Left lung (tissue), 10 donors: ENCODE results near the gene CISH. TPM values are rescaled to one million over a fixed set of nuclear protein-coding genes. Genes with fewer than 3 reads are reported as not detected.

Experiments used
- ATAC-seq: fragments of 200-7000 bp; cut with Tn5 transposase; one replicate; pipeline ENCODE4 v1.9.1; 2020; ENCODE audit warnings: moderate library complexity
- DNase-seq, 4 donors: peaks; one replicate each; pipeline ENCODE4 v3.0.0-alpha.2; 2013 to 2020
- H3K27ac ChIP-seq, 2 donors: fragments of 200-600 bp; sonication (generic) in 1 of 2; one replicate each; pipeline versions ENCODE4 v1.5.0 to v1.8.0; 2020 to 2021
- H3K27me3 ChIP-seq, 2 donors: fragments of 200-600 bp; sonication (generic) in 1 of 2; one replicate each; pipeline versions ENCODE4 v1.5.0 to v1.8.0; 2020 to 2021
- H3K36me3 ChIP-seq, 2 donors: fragments of 200-600 bp; sonication (generic) in 1 of 2; one replicate each; pipeline versions ENCODE4 v1.5.0 to v1.8.0; 2020 to 2021
- H3K4me1 ChIP-seq, 2 donors: fragments of 200-600 bp; one replicate each; pipeline ENCODE4 v1.8.0; 2021
- H3K4me3 ChIP-seq, 2 donors: fragments of 200-600 bp; sonication (generic) in 1 of 2; one replicate each; pipeline versions ENCODE4 v1.5.0 to v1.8.0; 2020 to 2021; ENCODE audit warnings: mild to moderate bottlenecking in 1 of 2
- H3K9me3 ChIP-seq, 2 donors: fragments of 200-600 bp; sonication (generic) in 1 of 2; one replicate each; pipeline versions ENCODE4 v1.5.0 to v1.8.0; 2020 to 2021
- intact Hi-C, 2 donors: fragments of 100-400 bp; cut with DNase I; formaldehyde crosslinking; loops; one replicate each; pipeline versions ENCODE4 v1.11.2 to v1.14.2; 2022
- polyA plus RNA-seq, 6 donors: library from polyadenylated mRNA; unstranded; fragments of 120-200 nt; gene quantifications; one replicate each; pipeline ENCODE4 v1.2.1, GENCODE V29; 2013; ENCODE audit not compliant: insufficient read length in 6 of 6
- total RNA-seq, 2 donors: library from RNA; stranded (reverse); fragmentation: NEBNext Ultra II Directional; extraction: Animal tissue kit (Norgen Biotek cat#: 25700); gene quantifications; one replicate each; pipeline ENCODE4 v1.2.1, GENCODE V29; 2021
- TF ChIP-seq, protein P1 (sequence below), 2 donors: fragments of 200-600 bp; sonication (generic) in 1 of 2; IDR thresholded peaks; one replicate each; pipeline versions ENCODE4 v1.5.0 to v1.8.0; 2021; ENCODE audit warnings: antibody characterized with exemption in 2 of 2
- donor health status: DM: no; HTN: yes; CAD: no.
- donor health status: DM: no; HTN: no; CAD: no.

The CISH gene
- total and polyA plus RNA-seq, 8 donors = 20.2 to 55.2 (median 26.5) TPM

DNA sequence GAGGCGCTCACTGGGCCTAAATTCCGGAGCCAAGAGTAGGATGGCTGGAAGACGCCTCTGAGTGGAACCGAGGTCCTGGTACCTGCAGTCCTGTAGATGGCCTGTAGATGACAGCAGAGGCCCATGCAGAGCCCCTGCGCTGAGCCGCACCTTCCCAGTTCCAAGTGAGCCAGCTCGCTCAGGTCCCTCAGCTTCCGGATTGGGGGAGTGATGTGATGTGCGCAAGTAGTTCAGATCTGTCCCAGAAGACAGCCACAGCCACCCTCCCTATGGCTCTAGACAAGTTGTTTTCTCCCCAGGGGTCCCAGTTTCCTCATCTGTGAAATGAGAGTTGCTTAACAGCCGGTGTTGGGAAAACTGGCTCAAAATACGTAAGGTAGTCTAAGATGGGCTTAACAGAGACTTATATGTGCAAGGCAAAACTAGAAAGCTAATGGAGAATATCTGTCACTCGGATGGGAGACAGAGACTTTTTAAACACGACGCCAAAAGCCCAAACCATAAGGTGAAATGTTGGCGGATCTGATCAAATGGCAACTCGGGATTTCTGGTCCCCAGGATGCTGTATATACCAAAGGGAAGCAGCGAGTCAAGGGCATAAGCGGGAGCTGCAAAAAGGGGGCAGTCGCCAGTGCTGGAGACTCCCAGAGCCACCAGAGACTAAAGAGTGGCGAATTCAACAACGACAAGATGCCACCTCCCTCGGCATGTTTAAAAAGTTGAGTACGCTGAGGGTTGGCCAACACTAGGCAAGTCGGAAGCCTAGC, 4.6 kb upstream of the CISH start:
- DNase-seq = peak; percentile 75 to 91 (median 84)
- intact Hi-C loops = no loop called here
- peak; percentile 64 for ATAC-seq
- peak overlapping the region; percentile 80 to 90 for H3K4me3 ChIP-seq
- no peaks in the 10 kb centered on the region for H3K36me3 ChIP-seq
- TF ChIP-seq, protein P1, sequence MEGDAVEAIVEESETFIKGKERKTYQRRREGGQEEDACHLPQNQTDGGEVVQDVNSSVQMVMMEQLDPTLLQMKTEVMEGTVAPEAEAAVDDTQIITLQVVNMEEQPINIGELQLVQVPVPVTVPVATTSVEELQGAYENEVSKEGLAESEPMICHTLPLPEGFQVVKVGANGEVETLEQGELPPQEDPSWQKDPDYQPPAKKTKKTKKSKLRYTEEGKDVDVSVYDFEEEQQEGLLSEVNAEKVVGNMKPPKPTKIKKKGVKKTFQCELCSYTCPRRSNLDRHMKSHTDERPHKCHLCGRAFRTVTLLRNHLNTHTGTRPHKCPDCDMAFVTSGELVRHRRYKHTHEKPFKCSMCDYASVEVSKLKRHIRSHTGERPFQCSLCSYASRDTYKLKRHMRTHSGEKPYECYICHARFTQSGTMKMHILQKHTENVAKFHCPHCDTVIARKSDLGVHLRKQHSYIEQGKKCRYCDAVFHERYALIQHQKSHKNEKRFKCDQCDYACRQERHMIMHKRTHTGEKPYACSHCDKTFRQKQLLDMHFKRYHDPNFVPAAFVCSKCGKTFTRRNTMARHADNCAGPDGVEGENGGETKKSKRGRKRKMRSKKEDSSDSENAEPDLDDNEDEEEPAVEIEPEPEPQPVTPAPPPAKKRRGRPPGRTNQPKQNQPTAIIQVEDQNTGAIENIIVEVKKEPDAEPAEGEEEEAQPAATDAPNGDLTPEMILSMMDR (IDR thresholded peaks at IDR 0.05) = peak; percentile 95 to 96
- H3K4me1 ChIP-seq = peaks cover 30 to 64% of the 10 kb centered on the region in 2 donors
- no peaks in the 10 kb centered on the region for H3K27me3 ChIP-seq
- H3K27ac ChIP-seq = peak overlapping the region; percentile 73 to 97
- H3K9me3 ChIP-seq = no peaks in the 10 kb centered on the region

DNA sequence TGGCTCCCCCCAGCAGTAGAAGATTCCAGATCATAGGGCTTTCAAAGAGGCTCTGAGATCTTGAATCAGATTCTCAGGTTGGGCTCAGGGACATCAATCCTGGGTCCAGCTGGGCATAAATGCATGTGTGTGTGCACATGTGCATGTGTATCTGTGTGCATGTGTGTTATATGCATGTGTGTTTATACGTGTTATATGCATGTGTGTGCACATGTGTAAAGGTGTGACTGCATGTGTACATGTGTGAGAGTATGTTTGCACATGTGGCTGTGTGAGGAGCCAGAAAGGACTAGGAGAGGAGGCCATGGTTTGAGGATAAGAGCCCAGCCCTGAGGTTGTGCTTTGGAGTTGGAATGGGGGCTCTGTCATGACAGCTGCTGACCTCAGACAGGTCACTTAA, 3.6 kb upstream of the CISH start:
- ATAC-seq (no peak), DNase-seq (no peak)
- Histone ChIP-seq H3K27ac (no peak overlapping the region), H3K4me3 (no peak overlapping the region), H3K4me1 (peaks cover 20 to 62% of the 10 kb centered on the region in 2 donors), H3K27me3 (no peaks in the 10 kb centered on the region), H3K9me3 (no peaks in the 10 kb centered on the region), H3K36me3 (peaks cover 0 to 1% of the 10 kb centered on the region in 2 donors)
- intact Hi-C loops = loop anchor here in 1 of 2 donors (2.0 kb wide), 1 partner anchor 42 kb away; no protein-coding TSS in a partner anchor
- TF ChIP-seq, protein P1 (IDR thresholded peaks at IDR 0.05) = no peak

DNA sequence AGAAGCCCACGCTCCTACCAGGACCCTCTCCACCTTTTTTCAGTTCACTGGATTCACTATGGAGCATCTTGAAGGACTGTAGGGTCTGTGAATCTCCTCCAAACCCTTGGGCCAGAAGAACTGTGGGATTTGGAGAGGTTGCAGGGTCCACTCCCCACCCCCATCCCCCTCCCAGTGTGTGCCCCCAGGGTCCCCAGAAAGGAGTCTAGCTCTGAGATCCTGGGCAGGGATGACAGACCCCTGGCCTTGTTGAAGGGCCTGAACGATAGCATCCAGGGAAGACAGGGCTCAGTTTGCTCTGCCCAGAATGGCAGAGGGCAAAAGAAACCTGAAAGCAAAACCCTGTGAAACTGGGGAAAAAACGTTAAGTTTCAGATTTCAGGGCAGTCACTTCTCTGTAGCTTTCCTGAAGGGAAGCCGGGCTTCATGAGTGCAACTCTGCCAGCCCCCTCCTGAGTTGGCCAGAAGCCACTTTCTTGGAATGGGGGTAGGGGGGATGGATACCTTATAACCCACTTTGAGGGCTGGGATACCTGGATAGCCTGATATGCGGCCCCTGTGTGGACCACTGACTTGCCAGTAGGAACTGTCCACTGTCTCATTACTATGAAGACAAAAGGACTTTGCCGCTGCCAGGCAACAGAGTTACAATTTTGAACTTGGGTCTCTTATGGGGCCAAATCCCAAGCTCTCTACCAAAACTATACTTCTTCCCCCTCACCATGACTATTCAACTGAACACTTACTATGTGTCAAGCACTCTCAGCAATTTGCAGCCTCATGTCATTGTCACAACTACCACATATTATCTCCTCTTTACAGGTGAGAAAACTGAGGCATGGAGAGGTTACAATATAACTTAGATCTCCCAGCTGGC, 1.6 kb upstream of the CISH start:
- TF ChIP-seq, protein P1 (IDR thresholded peaks at IDR 0.05) = no peak
- no peaks in the 10 kb centered on the region for H3K9me3 ChIP-seq
- H3K36me3 ChIP-seq = peaks cover 0 to 19% of the 10 kb centered on the region in 2 donors
- intact Hi-C loops = no loop called here
- H3K4me1 ChIP-seq = peaks cover 13 to 62% of the 10 kb centered on the region in 2 donors
- ATAC-seq (no peak), DNase-seq (no peak)
- no peaks in the 10 kb centered on the region for H3K27me3 ChIP-seq
- H3K27ac ChIP-seq = peak overlapping the region; percentile 92 to 98
- H3K4me3 ChIP-seq = peak overlapping the region in 1 of 2 donors; percentile 73

DNA sequence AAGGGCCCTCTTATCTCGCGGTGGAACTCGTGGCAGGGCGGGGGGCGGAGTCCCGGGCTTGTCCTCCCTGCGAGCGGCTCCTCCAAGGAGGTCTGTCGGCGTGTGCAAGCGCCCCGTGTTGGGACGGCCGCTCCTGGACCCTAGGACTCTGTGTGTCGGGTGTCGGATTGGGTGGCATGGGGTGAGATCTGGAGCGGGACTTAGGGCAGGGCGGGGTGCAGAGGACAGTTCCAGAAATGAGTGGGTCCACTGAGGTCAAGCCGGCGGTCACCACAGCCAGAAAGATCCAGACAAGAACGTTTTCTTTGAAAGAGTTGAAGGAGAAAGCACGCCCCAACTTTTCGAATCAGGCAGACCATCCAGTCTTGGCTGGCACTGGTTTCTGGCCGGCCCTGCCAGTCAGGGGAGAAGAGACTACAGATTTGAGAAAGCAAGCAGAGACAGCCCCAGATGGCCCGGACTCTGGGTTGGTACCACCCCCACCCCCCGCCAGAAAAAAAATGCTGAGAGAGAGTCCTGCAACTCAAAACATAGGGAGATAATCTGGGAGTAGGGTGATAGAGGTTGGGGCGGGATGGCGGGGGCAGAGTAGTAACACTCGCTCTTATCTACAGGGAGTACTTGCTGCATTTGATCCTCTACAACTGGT, 784 bp upstream of the CISH start:
- DNase-seq (peak in 1 of 4 donors; percentile 39), ATAC-seq (no peak)
- Histone ChIP-seq H3K9me3 (no peaks in the 10 kb centered on the region), H3K4me3 (peak overlapping the region; percentile 73 to 84), H3K27ac (peak overlapping the region; percentile 92 to 98), H3K4me1 (peaks cover 13 to 67% of the 10 kb centered on the region in 2 donors), H3K36me3 (peaks cover 0 to 28% of the 10 kb centered on the region in 2 donors), H3K27me3 (no peaks in the 10 kb centered on the region)
- intact Hi-C loops = no loop called here
- TF ChIP-seq, protein P1 (IDR thresholded peaks at IDR 0.05) = no peak
